IPS-NIHi7 (cell line): Measurements from ENCODE around the gene PHACTR3.

Source experiments
- DNase-seq: peaks from one replicate; pipeline ENCODE4 v3.0.0; 2012; ENCODE audit warnings: mixed read lengths; ENCODE audit errors: extremely low spot score

PHACTR3 gene

GRCh38 chr20:59588236-59588855 lies 16.0 kb upstream of the PHACTR3 start:
- DNase-seq: no peak

GRCh38 chr20:59589086-59589684 lies 15.2 kb upstream of the PHACTR3 start:
- DNase-seq: no peak

- DNase-seq: no peak
Measured at GRCh38 chr20:59591061-59591460, 13.3 kb upstream of the PHACTR3 start.

GRCh38 chr20:59596690-59597089 lies 7.7 kb upstream of the PHACTR3 start:
- no peak for DNase-seq

GRCh38 chr20:59597240-59597639 lies 7.1 kb upstream of the PHACTR3 start:
- DNase-seq: no peak

- DNase-seq: peak; percentile 90
Measured at GRCh38 chr20:59598625-59599310, 5.6 kb upstream of the PHACTR3 start.

- DNase-seq: no peak
Measured at GRCh38 chr20:59599941-59600340, 4.4 kb upstream of the PHACTR3 start.

- no peak for DNase-seq
Measured at GRCh38 chr20:59600472-59600871, 3.9 kb upstream of the PHACTR3 start.

GRCh38 chr20:59602546-59603080 lies 1.7 kb upstream of the PHACTR3 start:
- no peak for DNase-seq

- no peak for DNase-seq
Measured at GRCh38 chr20:59603176-59603575, 1.2 kb upstream of the PHACTR3 start.

GRCh38 chr20:59604741-59605600 lies 631 bp downstream of the PHACTR3 start:
- peak; percentile 48 for DNase-seq

GRCh38 chr20:59605601-59606364 lies 1.4 kb downstream of the PHACTR3 start:
- no peak for DNase-seq

GRCh38 chr20:59606566-59606965 lies 2.2 kb downstream of the PHACTR3 start:
- DNase-seq: no peak

GRCh38 chr20:59608396-59608795 lies 4.1 kb downstream of the PHACTR3 start:
- DNase-seq: no peak

GRCh38 chr20:59608871-59609270 lies 4.5 kb downstream of the PHACTR3 start:
- DNase-seq: no peak

- no peak for DNase-seq
Measured at GRCh38 chr20:59611286-59611685, 6.9 kb downstream of the PHACTR3 start.

- DNase-seq: no peak
Measured at GRCh38 chr20:59613861-59614260, 9.5 kb downstream of the PHACTR3 start.

- no peak for DNase-seq
Measured at GRCh38 chr20:59614714-59615113, 10.4 kb downstream of the PHACTR3 start.

GRCh38 chr20:59616306-59616705 lies 12.0 kb downstream of the PHACTR3 start:
- DNase-seq: no peak

- no peak for DNase-seq
Measured at GRCh38 chr20:59617221-59617620, 12.9 kb downstream of the PHACTR3 start.

GRCh38 chr20:59618131-59618530 lies 13.8 kb downstream of the PHACTR3 start:
- no peak for DNase-seq
